Activated CD8-positive, alpha-beta memory T cell treated with anti-CD3 and anti-CD28 coated beads, Interleukin-2, amount 50 U/mL, for 1 hour (primary cell): ENCODE measurements around the gene NDNF.

Source experiments
- DNase-seq: peaks from one replicate; pipeline ENCODE4 v3.0.0-alpha.2; 2020; ENCODE audit errors: extremely low read depth

The NDNF gene

GRCh38 chr4:121070696-121071639 lies 1.4 kb downstream of the NDNF start:
- no peak for DNase-seq

GRCh38 chr4:121070274-121070673 lies 2.1 kb downstream of the NDNF start:
- no peak for DNase-seq

GRCh38 chr4:121069430-121069829 lies 2.9 kb downstream of the NDNF start:
- no peak for DNase-seq

- no peak for DNase-seq
Observed at GRCh38 chr4:121064482-121064881, 7.9 kb downstream of the NDNF start.

- no peak for DNase-seq
Observed at GRCh38 chr4:121062521-121062920, 9.8 kb downstream of the NDNF start.

- no peak for DNase-seq
Observed at GRCh38 chr4:121061861-121062260, 10.5 kb downstream of the NDNF start.

- DNase-seq: no peak
Observed at GRCh38 chr4:121061215-121061614, 11.1 kb downstream of the NDNF start.

- no peak for DNase-seq
Observed at GRCh38 chr4:121057466-121057922, 14.8 kb downstream of the NDNF start.

GRCh38 chr4:121056066-121056465 lies 16.3 kb downstream of the NDNF start:
- no peak for DNase-seq

GRCh38 chr4:121054373-121054772 lies 18.0 kb downstream of the NDNF start:
- DNase-seq: no peak

GRCh38 chr4:121053601-121054143 lies 18.7 kb downstream of the NDNF start:
- DNase-seq: no peak

- DNase-seq: no peak
Observed at GRCh38 chr4:121050300-121050699, 22.0 kb downstream of the NDNF start.

GRCh38 chr4:121049072-121049599 lies 23.2 kb downstream of the NDNF start:
- no peak for DNase-seq

- no peak for DNase-seq
Observed at GRCh38 chr4:121048165-121048564, 24.2 kb downstream of the NDNF start.

- peak; percentile 2 for DNase-seq
Observed at GRCh38 chr4:121041307-121042090, 30.8 kb downstream of the NDNF start.

- DNase-seq: no peak
Observed at GRCh38 chr4:121034017-121034416, 38.3 kb downstream of the NDNF start.

GRCh38 chr4:121030711-121031110 lies 41.6 kb downstream of the NDNF start:
- no peak for DNase-seq

GRCh38 chr4:121030131-121030530 lies 42.2 kb downstream of the NDNF start:
- no peak for DNase-seq

- no peak for DNase-seq
Observed at GRCh38 chr4:121026034-121026433, 46.3 kb downstream of the NDNF start.

GRCh38 chr4:121025540-121025939 lies 46.8 kb downstream of the NDNF start:
- DNase-seq: no peak

GRCh38 chr4:121018543-121018942 lies 53.8 kb downstream of the NDNF start:
- DNase-seq: no peak

- no peak for DNase-seq
Observed at GRCh38 chr4:121016611-121017010, 55.7 kb downstream of the NDNF start.
